SIG-M5 treated with dmso at 0.1 percent for 504 hours (cell line): ENCODE data around the gene SCYL1.
A peak's percentile ranks its signal among the peaks of the same experiment; 100 is the strongest.
"Not testable (repeated sequence)": the region's sequence is repeated elsewhere in the genome, so short reads cannot be mapped to it uniquely, and the experiment has no call there.

Experiments used
- DNase-seq: peaks from one replicate; lab custom pipeline; 2025; ENCODE audit not compliant: unreplicated experiment; lab: John Stamatoyannopoulos, UW

Gene SCYL1

GRCh38 chr11:65505466-65506289, 19.2 kb upstream of the SCYL1 start:
- no peak for DNase-seq

- peak; percentile 69 for DNase-seq
Observed at GRCh38 chr11:65506290-65506771, 18.6 kb upstream of the SCYL1 start.

GRCh38 chr11:65506772-65507505, 17.9 kb upstream of the SCYL1 start:
- DNase-seq, result peak; percentile 56

- not testable (repeated sequence) for DNase-seq
Observed at GRCh38 chr11:65512311-65512710, 12.6 kb upstream of the SCYL1 start.

DNA sequence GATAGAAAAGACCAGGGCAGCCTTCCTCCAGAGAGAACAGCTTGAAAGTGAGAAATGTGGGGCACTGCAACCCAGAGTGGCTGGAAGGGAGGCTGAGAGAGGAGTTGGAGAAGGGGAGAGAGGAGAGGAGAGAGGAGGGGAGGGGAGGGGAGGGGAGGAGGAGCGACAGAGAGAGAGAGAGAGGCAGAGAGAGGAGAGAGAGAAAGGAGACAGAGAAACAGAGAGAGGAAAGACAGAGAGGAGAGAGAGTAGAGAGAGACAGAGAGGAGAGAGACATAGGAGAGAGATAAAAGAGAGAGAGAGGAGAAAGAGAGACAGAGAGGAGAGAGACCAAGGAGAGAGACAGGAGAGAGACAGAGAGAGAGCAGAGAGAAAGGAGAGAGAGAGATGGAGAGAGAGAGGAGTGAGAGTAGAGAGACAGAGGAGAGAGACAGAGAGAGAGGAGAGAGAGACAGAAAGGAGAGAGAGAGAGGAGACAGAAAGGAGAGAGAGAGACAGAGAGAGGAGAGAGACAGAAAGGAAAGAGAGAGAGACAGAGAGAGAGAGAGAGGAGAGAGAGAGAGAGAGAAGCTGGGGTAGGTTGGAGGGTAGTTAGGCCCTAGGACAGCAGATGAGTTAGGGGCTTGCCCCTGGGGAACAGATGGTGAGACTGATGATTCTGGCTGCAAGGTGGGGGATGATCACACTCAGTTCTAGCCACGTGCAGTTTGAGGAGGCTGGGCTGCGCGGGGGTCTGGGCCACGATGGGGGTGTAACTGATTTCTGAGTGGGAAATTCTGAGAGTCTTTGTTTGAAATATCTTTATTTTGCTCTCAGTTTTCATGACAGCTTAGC, 8.5 kb upstream of the SCYL1 start:
- no peak for DNase-seq

DNA sequence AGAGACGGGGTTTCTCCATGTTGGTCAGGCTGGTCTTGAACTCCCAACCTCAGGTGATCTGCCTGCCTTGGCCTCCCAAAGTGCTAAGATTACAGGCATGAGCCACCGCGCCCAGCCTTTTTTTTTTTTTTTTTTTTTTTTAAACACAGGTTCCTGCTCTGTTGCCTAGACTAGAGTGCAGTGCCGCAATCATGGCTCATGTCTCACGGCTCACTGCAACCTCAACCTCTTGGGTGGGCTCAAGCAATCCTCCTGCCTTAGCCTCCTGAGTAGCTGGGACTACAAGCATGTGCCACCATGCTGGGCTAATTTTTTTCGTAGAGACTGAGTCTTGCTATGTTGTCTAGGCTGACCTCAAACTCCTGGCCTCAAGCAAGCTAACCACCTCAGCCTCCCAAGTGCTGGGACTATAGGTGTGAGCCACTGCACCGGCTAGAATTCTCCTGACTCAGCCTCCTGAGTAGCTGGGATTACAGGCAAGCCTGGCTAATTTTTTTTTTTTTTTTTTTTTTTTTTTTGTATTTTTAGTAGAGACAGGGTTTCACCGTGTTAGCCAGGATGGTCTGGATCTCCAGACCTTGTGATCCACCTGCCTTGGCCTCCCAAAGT, 5.8 kb upstream of the SCYL1 start:
- not testable (repeated sequence) for DNase-seq

DNA sequence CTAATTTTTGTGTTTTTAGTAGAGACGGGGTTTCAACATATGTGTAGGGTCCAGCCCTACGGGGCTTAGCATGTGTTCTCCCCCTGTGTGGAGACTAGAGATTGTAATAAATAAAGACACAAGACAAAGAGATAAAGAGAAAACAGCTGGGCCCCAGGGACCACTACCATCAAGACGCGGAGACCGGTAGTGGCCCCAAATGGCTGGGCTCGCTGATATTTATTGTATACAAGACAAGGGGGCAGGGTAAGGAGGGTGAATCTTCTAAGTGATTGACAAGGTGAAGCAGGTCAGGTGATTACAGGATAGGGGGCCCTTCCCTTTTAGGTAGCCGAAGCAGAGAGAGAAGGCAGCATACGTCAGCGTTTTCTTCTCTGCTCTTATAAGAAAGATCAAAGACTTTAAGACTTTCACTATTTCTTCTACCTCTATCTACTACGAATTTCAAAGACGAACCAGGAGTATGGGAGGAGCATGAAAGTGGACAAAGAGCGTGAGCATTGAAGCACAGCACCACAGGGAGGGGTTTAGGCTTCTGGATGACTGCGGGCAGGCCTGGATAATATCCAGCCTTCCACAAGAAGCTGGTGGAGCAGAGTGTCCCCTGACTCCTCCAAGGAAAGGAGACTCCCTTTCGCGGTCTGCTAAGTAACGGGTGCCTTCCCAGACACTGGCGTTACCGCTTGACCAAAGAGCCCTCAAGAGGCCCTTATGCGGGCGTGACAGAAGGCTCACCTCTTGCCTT, 2.9 kb upstream of the SCYL1 start:
- not testable (repeated sequence) for DNase-seq

DNA sequence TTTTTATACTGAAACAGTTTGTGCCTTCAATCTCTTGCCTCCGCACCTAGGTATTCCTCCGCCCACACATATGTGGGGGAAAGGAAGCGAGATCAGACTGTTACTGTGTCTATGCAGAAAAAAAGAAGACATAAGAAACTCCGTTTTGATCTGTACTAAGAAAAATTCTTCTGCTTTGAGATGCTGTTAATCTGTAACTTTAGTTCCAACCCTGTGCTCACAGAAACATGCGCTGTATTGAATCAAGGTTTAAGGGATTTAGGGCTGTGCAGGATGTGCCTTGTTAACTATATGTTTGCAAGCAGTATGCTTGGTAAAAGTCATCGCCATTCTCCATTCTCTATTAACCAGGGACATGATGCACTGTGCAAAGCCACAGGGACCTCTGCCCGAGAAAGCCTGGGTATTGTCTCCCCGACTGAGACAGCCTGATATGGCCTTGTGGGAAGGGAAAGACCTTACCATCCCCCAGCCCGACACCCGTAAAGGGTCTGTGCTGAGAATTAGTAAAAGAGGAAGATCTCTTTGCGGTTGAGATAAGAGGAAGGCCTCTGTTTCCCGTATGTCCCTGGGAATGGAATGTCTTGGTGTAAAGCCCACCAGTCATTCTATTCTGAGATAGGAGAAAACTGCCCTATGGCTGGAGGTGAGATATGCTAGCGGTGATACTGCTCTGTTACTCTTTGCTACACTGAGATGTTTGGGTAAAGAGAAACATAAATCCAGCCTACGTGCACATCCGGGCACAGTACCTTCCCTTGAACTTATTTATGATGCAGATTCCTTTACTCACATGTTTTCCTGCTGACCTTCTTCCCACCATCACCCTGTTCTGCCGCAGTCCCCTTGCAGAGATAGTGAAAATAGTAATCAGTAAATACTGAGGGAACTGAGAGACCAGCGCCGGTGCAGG, 1.9 kb upstream of the SCYL1 start:
- peak; percentile 55 for DNase-seq

- DNase-seq, result not testable (repeated sequence)
Observed at GRCh38 chr11:65523631-65523968, 1.3 kb upstream of the SCYL1 start.

- DNase-seq, result no peak
Observed at GRCh38 chr11:65524014-65524740, 706 bp upstream of the SCYL1 start.

DNA sequence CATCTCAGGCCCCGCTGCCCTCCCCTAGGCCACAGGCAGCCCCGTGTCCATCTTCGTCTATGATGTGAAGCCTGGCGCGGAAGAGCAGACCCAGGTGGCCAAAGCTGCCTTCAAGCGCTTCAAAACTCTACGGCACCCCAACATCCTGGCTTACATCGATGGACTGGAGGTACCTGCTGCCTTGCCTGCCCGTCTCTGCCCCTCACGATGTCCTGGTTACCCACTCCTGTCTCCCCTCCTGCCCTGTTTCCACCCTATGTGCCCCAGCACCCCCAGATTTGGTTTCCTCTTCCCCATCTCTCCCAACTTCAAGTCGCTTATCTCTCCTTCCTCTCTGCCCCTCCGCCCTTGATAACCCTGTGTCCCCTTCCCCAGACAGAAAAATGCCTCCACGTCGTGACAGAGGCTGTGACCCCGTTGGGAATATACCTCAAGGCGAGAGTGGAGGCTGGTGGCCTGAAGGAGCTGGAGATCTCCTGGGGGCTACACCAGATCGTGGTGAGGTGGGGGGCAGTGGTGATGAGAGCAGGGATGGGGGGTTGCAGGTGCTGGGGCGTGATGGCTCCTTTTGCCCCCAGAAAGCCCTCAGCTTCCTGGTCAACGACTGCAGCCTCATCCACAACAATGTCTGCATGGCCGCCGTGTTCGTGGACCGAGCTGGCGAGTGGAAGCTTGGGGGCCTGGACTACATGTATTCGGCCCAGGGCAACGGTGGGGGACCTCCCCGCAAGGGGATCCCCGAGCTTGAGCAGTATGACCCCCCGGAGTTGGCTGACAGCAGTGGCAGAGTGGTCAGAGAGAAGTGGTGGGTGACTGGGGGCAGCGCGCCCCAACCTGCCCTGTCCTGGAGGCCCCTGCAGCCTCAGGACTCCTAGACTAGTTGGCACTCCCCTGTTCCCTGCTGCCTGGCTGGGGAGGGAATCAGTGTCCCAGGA, 930 bp downstream of the SCYL1 start:
- DNase-seq, result no peak

GRCh38 chr11:65526744-65527143, 1.9 kb downstream of the SCYL1 start:
- no peak for DNase-seq

GRCh38 chr11:65528819-65529350, 4.0 kb downstream of the SCYL1 start:
- DNase-seq, result no peak

DNA sequence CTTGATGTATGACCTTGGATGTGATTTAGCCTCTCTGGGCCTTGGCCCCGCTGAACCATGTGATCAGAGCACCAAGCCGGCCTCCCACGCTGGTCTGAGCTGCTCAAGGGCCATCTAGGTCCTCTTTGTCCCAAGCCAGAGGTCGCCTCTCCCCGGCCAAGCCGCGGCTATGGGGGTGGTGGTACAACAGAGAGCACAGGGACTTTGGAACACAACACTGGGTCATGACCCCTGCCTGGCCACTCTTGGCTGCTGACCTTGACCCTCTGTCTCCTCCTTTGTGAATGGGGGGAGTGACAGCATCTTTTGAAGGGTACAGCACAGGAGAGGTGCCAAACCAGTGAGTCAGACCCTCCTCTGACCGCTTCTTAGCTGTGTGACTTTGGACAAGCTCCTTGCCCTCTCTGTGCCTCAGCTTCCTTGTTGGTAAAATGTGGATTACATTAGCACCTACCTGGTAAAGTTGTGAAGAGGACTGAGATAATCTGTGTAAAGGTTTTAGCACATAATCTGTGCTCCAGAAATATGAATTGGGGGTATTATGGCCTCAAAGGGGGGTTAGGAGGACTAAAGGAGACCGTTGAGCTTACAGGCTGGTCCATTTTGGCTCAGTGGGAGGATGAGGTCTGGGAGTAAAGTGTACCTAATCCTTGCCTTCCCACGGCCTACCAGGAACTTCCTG, 4.7 kb downstream of the SCYL1 start:
- no peak for DNase-seq

DNA sequence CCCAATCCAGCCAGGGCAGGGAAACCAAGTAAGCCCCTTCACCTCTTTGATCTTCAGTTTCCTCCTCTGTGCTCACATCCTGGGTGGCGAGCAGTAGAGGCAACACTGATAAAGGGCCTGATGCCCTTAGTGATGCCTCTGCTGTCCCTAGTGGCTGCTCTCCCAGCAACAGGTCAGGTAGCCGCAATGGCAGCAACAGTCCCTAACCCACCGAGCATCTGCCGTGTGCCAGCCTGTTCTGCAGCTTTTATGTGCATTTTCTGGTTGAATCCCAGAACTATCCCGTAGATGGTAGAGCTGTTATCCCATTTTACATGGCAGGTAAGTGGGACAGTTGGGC, 5.2 kb downstream of the SCYL1 start:
- DNase-seq, result peak; percentile 10

DNA sequence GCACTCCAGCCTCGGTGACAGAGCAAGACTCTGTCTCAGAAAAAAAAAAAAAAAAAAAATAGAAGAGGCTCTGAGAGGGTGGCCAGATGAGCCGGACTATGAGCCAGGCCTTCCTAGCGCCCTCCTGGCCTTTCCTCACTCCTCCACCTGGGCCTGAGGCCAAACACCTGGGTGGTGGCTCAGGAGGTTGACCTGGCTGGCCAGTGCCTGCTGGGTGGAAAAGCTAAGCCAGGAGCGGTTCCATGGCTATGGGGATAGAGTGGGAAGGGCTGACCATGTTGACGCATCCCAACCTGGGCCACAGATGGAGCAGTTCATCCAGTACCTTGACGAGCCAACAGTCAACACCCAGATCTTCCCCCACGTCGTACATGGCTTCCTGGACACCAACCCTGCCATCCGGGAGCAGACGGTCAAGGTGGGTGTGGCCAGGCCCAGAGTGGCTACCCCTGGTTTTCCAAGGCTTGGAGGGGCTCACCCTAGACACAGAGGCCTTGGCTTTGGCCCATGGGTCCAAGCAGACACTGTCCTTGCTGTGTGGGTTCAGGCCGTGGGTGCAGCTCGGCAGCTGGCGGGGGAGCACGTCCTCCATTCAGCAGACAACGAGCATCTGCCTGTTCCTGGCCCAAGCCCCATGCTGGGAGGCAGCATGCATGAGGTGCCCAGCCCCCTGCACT, 7.6 kb downstream of the SCYL1 start:
- DNase-seq, result no peak
